DLD1 (cell line): ENCODE results near the gene CENPW.

Source experiments
- in situ Hi-C: cut with HindIII; loops from 2 replicates; pipeline ENCODE4 v1.10.0; 2017; ENCODE audit warnings: low sequenced_read_pairs

The CENPW gene

GRCh38 chr6:126372626-126373025 lies 32.7 kb downstream of the CENPW start:
- in situ Hi-C loops, result no loop called here

- in situ Hi-C loops, result no loop called here
These were observed 33.4 kb downstream of the CENPW start for GRCh38 chr6:126373344-126373743.

DNA sequence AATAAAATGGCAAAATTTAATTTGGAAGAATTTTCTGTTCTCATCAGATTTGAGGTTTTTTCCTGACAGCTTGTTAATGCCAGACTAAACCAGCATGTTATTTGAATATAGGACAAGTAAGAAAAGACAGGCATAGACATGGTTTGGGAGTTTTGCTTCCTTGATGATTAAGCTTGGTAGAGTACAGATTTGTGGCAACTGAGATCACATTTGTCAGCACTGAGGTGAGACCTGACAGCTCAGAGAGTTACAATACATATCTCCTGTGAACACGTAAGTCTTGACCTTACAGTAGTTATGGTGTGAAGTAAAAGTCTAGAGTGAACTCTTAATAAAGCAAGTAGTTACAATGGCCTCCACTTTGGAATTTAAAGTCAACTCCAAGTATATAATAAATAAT lies 34.5 kb downstream of the CENPW start:
- in situ Hi-C loops, result no loop called here

DNA sequence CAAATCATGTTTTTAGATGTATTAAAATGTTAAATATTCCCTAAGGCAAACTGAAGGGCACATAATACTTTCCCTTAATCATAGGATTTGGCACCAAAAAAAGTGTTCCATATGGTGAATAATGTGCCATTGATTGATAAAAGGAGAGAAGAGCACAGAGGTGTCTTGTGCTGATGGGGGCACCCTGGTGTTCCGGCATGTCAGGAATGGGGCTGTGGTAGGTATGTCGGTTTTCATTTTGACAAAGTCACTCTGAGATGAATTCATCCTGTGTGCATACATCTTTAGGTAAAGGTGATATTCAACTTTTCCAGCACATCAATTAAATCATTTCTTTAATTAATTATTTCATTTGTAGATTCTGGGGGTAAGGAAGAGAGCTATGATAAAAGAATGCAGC lies 36.8 kb downstream of the CENPW start:
- in situ Hi-C loops, result no loop called here

GRCh38 chr6:126377594-126378153 lies 37.8 kb downstream of the CENPW start:
- in situ Hi-C loops, result no loop called here

- in situ Hi-C loops, result no loop called here
These were observed 40.2 kb downstream of the CENPW start for GRCh38 chr6:126380072-126380583.

DNA sequence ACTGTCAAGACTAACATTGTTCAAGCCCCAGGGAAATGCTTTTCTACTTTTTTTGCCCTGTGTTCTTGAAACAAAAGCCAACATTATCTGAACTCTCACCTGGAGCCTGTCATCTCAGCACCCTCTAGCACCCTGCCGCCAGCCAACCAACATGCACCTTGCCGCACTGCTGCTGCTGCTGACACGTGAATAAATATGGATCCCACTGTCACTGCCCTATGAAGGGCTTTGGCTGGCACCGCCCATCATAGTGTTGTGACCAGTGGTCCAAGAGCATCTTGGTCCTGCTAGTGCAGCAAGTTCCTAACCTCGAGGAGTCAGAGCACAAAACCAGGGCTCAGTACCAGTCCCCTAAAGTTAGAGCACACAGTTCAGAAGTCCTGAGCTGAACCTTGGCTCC lies 41.6 kb downstream of the CENPW start:
- in situ Hi-C loops, result no loop called here

DNA sequence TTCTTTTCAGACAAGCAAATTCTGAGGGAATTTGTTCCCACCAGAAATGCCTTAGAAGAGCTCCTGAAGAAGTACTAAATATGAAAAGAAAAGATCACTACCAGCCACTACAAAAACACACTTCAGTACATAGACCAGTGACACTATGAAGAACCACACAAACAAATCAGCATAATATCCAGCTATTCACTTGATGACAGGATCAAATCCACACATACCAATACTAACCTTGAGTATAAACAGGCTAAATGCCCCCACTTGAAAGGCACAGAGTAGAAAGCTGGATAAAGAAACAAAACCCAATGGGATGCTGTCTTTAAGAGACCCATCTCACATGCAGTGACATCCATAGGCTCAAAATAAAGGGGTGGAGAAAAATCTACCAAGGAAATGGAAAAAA lies 43.3 kb downstream of the CENPW start:
- in situ Hi-C loops, result no loop called here

GRCh38 chr6:126385536-126385935 lies 45.6 kb downstream of the CENPW start:
- in situ Hi-C loops, result no loop called here

DNA sequence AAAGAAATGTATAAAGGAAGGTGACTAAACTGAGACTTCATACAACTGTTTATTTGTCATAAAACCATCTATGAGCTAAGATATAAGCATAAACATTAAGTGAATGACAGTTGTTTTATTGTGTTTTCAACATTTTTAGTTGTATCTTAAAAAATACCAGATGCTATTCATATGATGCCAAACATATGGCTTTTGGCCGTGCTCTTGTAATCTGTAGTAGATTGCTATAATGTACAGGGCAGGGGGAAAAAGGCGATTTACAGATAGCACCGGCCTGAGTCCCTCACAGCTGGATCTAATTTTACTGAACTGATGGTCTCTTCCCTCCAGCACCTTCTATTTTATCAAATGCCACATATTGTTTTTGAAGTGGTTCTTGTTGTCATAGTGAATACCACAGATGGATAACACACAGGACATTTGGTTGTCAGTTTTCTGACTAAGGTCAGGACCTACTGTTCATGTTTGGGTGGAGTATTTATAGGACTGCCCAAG lies 48.2 kb downstream of the CENPW start:
- in situ Hi-C loops, result no loop called here

DNA sequence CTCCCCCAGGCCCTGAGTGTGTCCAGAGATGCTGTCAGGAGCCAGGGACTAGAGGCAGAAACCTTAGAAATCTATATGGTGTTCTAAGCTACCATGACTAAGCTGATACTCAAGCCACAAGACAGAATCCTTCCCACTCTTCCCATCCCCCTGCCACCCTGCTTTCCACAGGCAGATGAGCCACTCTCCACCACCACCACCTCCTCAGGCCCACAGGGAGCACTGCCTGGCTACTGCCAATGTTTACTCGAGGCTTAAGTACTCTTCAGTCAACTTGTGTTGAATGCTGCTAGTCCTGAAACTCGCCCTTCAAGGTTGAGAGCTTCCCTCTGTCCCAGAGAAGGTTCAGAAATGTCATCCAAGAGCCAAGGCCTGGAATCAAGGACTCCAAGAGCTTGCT lies 56.2 kb downstream of the CENPW start:
- in situ Hi-C loops, result no loop called here
